PC-9 (cell line): ENCODE data around the gene PPAT.

Source experiments
- CTCF ChIP-seq: fragments of 200-600 bp; sonication (generic); conservative IDR thresholded peaks from 2 replicates; pipeline ENCODE4 v1.6.1; 2017; ENCODE audit warnings: mixed run types, antibody characterized with exemption, mild to moderate bottlenecking, moderate library complexity
- EZH2 ChIP-seq: fragments of 200-600 bp; sonication (generic); IDR thresholded peaks from 2 replicates; pipeline ENCODE4 v1.8.0; 2017; ENCODE audit warnings: antibody characterized with exemption, low read depth

- TF ChIP-seq EZH2 (no peak), CTCF (no peak)
These were observed 12.9 kb upstream of the PPAT start for GRCh38 chr4:56448301-56448700.
